Endothelial cell (in vitro differentiated cells): Measurements from ENCODE around the gene TBC1D5. TPM values are rescaled to one million over a fixed set of nuclear protein-coding genes. Genes with fewer than 3 reads are reported as not detected.

ENCODE experiments used
- DNase-seq: peaks from one replicate; pipeline ENCODE4 v3.0.0; 2021; ENCODE audit warnings: low spot score
- H3K27ac Mint-ChIP-seq: one replicate; pipeline ENCODE4 v1.8.0; 2021; ENCODE audit warnings: mixed read lengths, inconsistent platforms; ENCODE audit not compliant: unreplicated experiment
- H3K27me3 Mint-ChIP-seq: one replicate; pipeline ENCODE4 v1.8.0; 2021; ENCODE audit warnings: mild to moderate bottlenecking, moderate library complexity, mixed read lengths, inconsistent platforms; ENCODE audit not compliant: unreplicated experiment
- H3K36me3 Mint-ChIP-seq: one replicate; pipeline ENCODE4 v1.8.0; 2021; ENCODE audit warnings: mild to moderate bottlenecking, low read depth, mixed read lengths, inconsistent platforms; ENCODE audit not compliant: unreplicated experiment
- H3K4me1 Mint-ChIP-seq: one replicate; pipeline ENCODE4 v1.8.0; 2021; ENCODE audit warnings: mild to moderate bottlenecking, mixed read lengths, inconsistent platforms; ENCODE audit not compliant: unreplicated experiment
- H3K4me3 Mint-ChIP-seq: one replicate; pipeline ENCODE4 v1.8.0; 2021; ENCODE audit warnings: mild to moderate bottlenecking, mixed read lengths, inconsistent platforms; ENCODE audit not compliant: unreplicated experiment
- H3K9me3 Mint-ChIP-seq: one replicate; pipeline ENCODE4 v1.8.0; 2021; ENCODE audit warnings: mixed read lengths, inconsistent platforms; ENCODE audit not compliant: unreplicated experiment
- total RNA-seq: library from RNA; stranded (reverse); fragmentation: NEBNext Ultra II Directional; extraction: Animal tissue kit (Norgen Biotek cat#: 25700); gene quantifications from one replicate; pipeline ENCODE4 v1.2.1, GENCODE V29; 2021; ENCODE audit not compliant: unreplicated experiment
- TF ChIP-seq, protein P1 (sequence below): fragments of 200-600 bp; sonication (generic); IDR thresholded peaks from one replicate; pipeline ENCODE4 v1.5.0; 2021; ENCODE audit warnings: antibody characterized with exemption; ENCODE audit not compliant: unreplicated experiment

TBC1D5 gene
- total RNA-seq, 1 donor from 2014 or later = 48.2 TPM

- no peak for DNase-seq
- no peak overlapping the region for H3K4me3 Mint-ChIP-seq
- peaks cover 7% of the 10 kb centered on the region for H3K27me3 Mint-ChIP-seq
- no peaks in the 10 kb centered on the region for H3K9me3 Mint-ChIP-seq
- H3K27ac Mint-ChIP-seq = no peak overlapping the region
- H3K36me3 Mint-ChIP-seq = peaks cover 3% of the 10 kb centered on the region
- no peaks in the 10 kb centered on the region for H3K4me1 Mint-ChIP-seq
- TF ChIP-seq, protein P1, sequence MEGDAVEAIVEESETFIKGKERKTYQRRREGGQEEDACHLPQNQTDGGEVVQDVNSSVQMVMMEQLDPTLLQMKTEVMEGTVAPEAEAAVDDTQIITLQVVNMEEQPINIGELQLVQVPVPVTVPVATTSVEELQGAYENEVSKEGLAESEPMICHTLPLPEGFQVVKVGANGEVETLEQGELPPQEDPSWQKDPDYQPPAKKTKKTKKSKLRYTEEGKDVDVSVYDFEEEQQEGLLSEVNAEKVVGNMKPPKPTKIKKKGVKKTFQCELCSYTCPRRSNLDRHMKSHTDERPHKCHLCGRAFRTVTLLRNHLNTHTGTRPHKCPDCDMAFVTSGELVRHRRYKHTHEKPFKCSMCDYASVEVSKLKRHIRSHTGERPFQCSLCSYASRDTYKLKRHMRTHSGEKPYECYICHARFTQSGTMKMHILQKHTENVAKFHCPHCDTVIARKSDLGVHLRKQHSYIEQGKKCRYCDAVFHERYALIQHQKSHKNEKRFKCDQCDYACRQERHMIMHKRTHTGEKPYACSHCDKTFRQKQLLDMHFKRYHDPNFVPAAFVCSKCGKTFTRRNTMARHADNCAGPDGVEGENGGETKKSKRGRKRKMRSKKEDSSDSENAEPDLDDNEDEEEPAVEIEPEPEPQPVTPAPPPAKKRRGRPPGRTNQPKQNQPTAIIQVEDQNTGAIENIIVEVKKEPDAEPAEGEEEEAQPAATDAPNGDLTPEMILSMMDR = no peak
Measured at GRCh38 chr3:17136136-17136721, 606.2 kb downstream of the TBC1D5 start.

GRCh38 chr3:17135696-17136095 lies 606.7 kb downstream of the TBC1D5 start:
- DNase-seq = no peak
- Mint-ChIP-seq H3K27ac (no peak overlapping the region), H3K4me3 (no peak overlapping the region), H3K9me3 (no peaks in the 10 kb centered on the region), H3K4me1 (no peaks in the 10 kb centered on the region), H3K36me3 (peaks cover 3% of the 10 kb centered on the region), H3K27me3 (peaks cover 7% of the 10 kb centered on the region)
- TF ChIP-seq, protein P1 = no peak

- H3K27ac Mint-ChIP-seq = no peak overlapping the region
- TF ChIP-seq, protein P1 = no peak
- H3K4me3 Mint-ChIP-seq = no peak overlapping the region
- no peaks in the 10 kb centered on the region for H3K27me3 Mint-ChIP-seq
- no peaks in the 10 kb centered on the region for H3K4me1 Mint-ChIP-seq
- peaks cover 3% of the 10 kb centered on the region for H3K36me3 Mint-ChIP-seq
- DNase-seq = no peak
- H3K9me3 Mint-ChIP-seq = no peaks in the 10 kb centered on the region
Measured at GRCh38 chr3:17133632-17134545, 608.5 kb downstream of the TBC1D5 start.

DNA sequence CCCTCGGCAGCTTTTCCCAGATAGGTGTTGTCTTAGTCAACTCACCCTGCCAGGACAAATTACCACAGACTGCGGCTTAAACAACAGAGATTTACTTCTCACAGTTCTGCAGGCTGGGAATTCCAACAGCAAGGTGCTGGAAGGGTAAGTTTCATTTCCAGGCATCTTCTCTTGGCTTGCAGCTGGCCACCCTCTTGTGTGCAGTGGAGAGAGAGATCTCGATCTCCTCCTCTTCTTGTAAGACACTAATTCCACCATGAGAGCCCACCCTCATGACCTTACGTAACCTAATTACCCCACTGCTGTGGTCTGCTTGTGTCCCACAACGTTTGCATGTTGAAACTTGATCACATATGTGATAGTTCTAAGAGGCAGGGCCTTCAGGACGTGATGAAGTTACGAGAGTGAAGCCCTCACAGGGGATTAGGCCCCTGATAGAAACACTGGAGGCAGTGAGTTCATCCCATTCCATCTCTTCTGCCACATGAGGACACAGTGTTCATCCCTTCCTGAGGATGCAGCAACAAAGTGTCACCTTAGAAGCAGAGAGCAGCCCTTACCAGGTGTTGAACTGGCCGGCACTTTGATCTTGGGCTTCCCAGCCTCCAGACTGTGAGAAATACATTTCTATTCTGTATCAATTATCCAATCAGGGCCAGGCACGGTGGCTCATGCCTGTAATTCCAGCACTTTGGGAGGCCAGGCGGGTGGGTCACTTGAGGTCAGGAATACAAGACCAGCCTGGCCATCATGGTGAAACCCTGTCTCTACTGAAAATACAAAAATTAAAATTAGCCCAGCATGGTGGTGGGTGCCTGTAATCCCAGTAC lies 609.9 kb downstream of the TBC1D5 start:
- DNase-seq = no peak
- Mint-ChIP-seq H3K36me3 (peaks cover 3% of the 10 kb centered on the region), H3K4me3 (no peak overlapping the region), H3K27me3 (no peaks in the 10 kb centered on the region), H3K27ac (no peak overlapping the region), H3K9me3 (no peaks in the 10 kb centered on the region), H3K4me1 (no peaks in the 10 kb centered on the region)
- TF ChIP-seq, protein P1 = no peak
